Suprapubic skin (tissue), 4 donors: ENCODE results near the gene FRY.

Experiments used
- EP300 ChIP-seq: sonication (generic); formaldehyde crosslinking; IDR thresholded peaks from one replicate; pipeline ENCODE4 v1.6.1; 2017; ENCODE audit warnings: antibody characterized with exemption
- POLR2A ChIP-seq, 2 donors: fragments of 450-650 bp; IDR thresholded peaks; one replicate each; pipeline ENCODE4 v1.6.1; 2017; ENCODE audit warnings: antibody characterized with exemption in 2 of 2, mild to moderate bottlenecking in 2 of 2, moderate library complexity in 2 of 2
- POLR2AphosphoS5 ChIP-seq, 3 donors: sonication (generic); formaldehyde crosslinking; IDR thresholded peaks; one replicate each; pipeline ENCODE4 v1.6.1; 2017; ENCODE audit warnings: antibody characterized with exemption in 3 of 3
- TF ChIP-seq, protein P1 (sequence below), 2 donors: fragments of 200-600 bp in 1 of 2; fragments of 450-650 bp in 1 of 2; sonication (generic) in 1 of 2; IDR thresholded peaks; one replicate each; pipeline ENCODE4 v1.5.1; 2016 to 2019; ENCODE audit warnings: antibody characterized with exemption in 2 of 2, mild to moderate bottlenecking in 1 of 2, moderate library complexity in 1 of 2

DNA sequence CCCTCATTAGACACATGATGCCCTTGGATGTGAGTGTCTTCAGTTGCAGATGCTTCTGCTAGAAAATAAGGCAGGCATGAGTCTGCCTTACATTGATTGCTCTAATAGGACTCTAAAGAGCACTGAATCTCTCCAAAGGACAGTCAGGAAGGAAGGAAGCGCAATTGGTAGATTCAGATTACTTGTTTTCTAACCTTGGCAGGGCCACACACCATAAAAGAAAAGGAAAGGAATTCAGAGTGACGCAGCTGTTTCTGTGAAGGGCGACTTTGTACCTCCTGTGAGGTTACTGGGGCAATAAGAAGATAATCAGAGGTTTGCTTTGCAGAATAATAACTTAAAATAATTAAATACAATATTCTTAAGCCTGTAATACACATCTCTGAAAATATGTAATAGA lies 48.0 kb downstream of the FRY start:
- TF ChIP-seq POLR2AphosphoS5 (IDR thresholded peaks at IDR 0.05) (no peak), POLR2A (IDR thresholded peaks at IDR 0.05) (no peak), EP300 (no peak)
- TF ChIP-seq, protein P1, sequence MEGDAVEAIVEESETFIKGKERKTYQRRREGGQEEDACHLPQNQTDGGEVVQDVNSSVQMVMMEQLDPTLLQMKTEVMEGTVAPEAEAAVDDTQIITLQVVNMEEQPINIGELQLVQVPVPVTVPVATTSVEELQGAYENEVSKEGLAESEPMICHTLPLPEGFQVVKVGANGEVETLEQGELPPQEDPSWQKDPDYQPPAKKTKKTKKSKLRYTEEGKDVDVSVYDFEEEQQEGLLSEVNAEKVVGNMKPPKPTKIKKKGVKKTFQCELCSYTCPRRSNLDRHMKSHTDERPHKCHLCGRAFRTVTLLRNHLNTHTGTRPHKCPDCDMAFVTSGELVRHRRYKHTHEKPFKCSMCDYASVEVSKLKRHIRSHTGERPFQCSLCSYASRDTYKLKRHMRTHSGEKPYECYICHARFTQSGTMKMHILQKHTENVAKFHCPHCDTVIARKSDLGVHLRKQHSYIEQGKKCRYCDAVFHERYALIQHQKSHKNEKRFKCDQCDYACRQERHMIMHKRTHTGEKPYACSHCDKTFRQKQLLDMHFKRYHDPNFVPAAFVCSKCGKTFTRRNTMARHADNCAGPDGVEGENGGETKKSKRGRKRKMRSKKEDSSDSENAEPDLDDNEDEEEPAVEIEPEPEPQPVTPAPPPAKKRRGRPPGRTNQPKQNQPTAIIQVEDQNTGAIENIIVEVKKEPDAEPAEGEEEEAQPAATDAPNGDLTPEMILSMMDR (IDR thresholded peaks at IDR 0.05): no peak
